Esophagus (tissue), 2 donors: ENCODE measurements around the gene SMPD1. TPM values are rescaled to one million over a fixed set of nuclear protein-coding genes. Genes with fewer than 3 reads are reported as not detected.

ENCODE experiments used
- H3K27ac ChIP-seq, 2 donors: one replicate each; pipeline ENCODE4 v1.5.1; 2013; ENCODE audit warnings: low read depth in 2 of 2, mild to moderate bottlenecking in 2 of 2, inconsistent platforms in 1 of 2, low read length in 1 of 2, moderate library complexity in 1 of 2
- H3K27me3 ChIP-seq, 2 donors: one replicate each; pipeline ENCODE4 v1.6.1; 2013; ENCODE audit warnings: low read length in 2 of 2, control low read depth in 1 of 2, mild to moderate bottlenecking in 1 of 2; ENCODE audit not compliant: insufficient read depth in 2 of 2, control insufficient read depth in 1 of 2
- H3K36me3 ChIP-seq, 2 donors: one replicate each; pipeline ENCODE4 v1.6.1; 2013; ENCODE audit warnings: low read length in 1 of 2; ENCODE audit not compliant: control insufficient read depth in 2 of 2, insufficient read depth in 2 of 2
- H3K4me1 ChIP-seq, 2 donors: one replicate each; pipeline ENCODE4 v1.6.1; 2013; ENCODE audit warnings: low read length in 1 of 2; ENCODE audit not compliant: control insufficient read depth in 2 of 2, insufficient read depth in 2 of 2
- H3K4me3 ChIP-seq, 2 donors: one replicate each; pipeline ENCODE4 v1.5.1; 2013; ENCODE audit warnings: low read length in 2 of 2, mild to moderate bottlenecking in 2 of 2, low read depth in 1 of 2, moderate library complexity in 1 of 2
- H3K9me3 ChIP-seq, 2 donors: one replicate each; pipeline ENCODE4 v1.6.1; 2013; ENCODE audit warnings: mild to moderate bottlenecking in 2 of 2, low read depth in 1 of 2, low read length in 1 of 2, moderate library complexity in 1 of 2; ENCODE audit not compliant: control insufficient read depth in 2 of 2, insufficient read depth in 1 of 2
- WGBS, 2 donors: extraction: QIAGEN DNeasy Blood & Tissue Kit; methylation state at CpG; one replicate each; pipeline ENCODE4 v1.1.7; 2013; 5-methylcytosine and 5-hydroxymethylcytosine counted together
- polyA plus RNA-seq, 2 donors: library from polyadenylated mRNA; stranded (reverse); fragments of 200-250 nt; gene quantifications; one replicate each; pipeline ENCODE4 v1.2.3, GENCODE V29; 2013
- donor health status: healthy with polysubstance abuse.
- donor health status: Bipolar disorder and iron deficiency.

SMPD1 gene
- polyA plus RNA-seq, 2 donors: 16.0 to 18.9 TPM

GRCh38 chr11:6360183-6360582 is 30.1 kb upstream of the SMPD1 start:
- Histone ChIP-seq H3K36me3 (no peaks in the 10 kb centered on the region), H3K4me3 (no peak overlapping the region), H3K27ac (no peak overlapping the region), H3K4me1 (peaks cover 0 to 2% of the 10 kb centered on the region in 2 donors), H3K27me3 (no peaks in the 10 kb centered on the region), H3K9me3 (no peaks in the 10 kb centered on the region)
- WGBS, 2 donors: 58 to 70% methylated on average over 3 of the region's 3 CpGs

DNA sequence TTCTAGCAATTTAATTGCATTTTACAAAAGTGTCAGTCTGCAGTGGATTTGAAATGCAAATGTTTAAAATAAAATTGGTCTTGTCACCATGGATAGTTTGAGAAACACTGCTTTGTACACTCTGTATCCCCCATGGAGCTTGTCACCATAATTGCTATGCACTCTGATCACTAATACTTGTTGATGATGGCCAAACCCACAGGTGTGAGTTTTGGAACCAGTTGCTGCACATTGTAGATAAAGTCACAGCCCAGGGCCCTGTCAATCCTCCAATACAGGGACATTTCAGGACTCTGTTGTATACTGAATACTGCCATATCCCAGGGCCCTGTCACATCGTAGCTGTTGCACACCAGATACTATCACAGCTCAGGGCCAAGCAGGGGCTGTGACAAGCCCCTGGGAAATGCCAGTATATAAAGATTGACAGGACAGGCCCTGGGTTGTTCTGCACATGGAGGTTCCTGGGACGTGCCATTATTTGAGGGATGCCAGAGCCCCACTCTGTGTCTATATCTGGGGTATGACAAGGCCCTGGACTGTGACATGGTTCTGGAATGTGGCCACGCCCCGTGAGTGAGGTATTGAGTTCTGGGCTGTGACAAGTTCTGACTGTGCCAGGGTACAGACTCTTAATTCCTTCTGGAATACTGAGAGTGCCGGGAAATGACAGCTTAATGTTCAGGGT is 27.9 kb upstream of the SMPD1 start:
- Histone ChIP-seq H3K36me3 (no peaks in the 10 kb centered on the region), H3K27me3 (no peaks in the 10 kb centered on the region), H3K9me3 (no peaks in the 10 kb centered on the region), H3K27ac (no peak overlapping the region), H3K4me3 (no peak overlapping the region), H3K4me1 (peaks cover 0 to under 1% of the 10 kb centered on the region in 2 donors)
- 68 to 69% methylated on average over 5 of the region's 5 CpGs for WGBS, 2 donors

DNA sequence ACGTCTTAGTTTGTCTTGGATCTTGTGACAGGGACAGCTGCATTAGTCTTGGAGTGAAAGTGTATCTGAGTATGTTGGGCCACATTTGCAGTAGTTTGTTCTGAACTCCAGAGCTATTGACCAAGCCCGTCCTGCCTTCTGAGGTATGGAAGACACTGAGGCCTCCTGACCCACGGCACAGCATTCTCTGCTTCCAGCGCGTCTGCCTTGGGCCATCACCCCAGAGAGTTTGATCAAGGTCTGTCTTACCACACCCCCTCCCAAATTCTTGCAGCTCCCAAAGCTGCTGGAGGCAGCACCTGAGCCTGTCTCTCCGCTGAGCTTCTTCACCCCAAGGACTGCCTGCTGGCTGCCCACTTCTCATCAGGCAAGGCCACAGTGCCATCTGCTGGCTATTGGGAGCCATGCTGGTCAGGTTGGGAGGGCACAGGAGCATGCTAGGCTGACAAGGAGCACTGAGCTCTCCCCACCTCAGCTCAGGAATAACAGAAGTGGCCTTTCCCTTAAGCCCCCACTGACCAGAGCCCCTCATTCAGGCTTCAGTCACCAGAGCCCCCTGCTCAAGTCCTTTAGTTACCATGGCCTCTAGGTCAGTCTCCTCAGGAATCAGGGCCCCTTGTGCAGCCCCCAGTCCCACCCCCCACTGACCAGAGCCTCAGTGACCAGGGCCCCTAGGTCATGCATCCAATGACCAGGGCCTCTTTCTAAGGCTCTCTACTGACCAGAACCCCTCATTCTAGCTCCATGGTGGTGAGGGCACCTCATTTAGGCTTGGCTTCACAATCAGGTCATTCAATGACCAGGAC is 27.2 kb upstream of the SMPD1 start:
- no peak overlapping the region for H3K4me3 ChIP-seq
- no peak overlapping the region for H3K27ac ChIP-seq
- 61 to 62% methylated on average over 6 of the region's 6 CpGs for WGBS, 2 donors
- H3K9me3 ChIP-seq: no peaks in the 10 kb centered on the region
- H3K27me3 ChIP-seq: no peaks in the 10 kb centered on the region
- no peaks in the 10 kb centered on the region for H3K36me3 ChIP-seq
- no peaks in the 10 kb centered on the region for H3K4me1 ChIP-seq

DNA sequence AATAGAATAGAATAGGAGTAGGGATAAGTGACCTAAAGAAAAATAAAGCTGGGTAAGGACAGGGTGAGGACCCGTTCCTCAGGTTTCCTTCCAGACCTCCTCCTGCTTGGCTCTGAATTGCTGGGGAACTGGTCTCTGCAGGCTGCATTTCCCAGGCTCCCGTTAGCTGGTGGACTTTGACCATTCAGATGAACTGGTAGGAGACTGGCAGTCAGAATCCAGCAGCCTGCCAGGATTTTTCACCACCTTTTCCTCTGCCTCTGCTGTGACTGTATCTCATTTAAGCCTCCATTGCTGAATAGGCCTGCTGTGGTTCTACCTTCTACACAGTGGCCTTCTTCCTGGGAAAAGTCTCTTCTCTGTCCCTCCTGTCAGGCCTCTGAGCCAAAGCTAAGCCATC is 24.6 kb upstream of the SMPD1 start:
- Histone ChIP-seq H3K4me1 (no peaks in the 10 kb centered on the region), H3K4me3 (no peak overlapping the region), H3K27ac (no peak overlapping the region), H3K36me3 (no peaks in the 10 kb centered on the region), H3K9me3 (no peaks in the 10 kb centered on the region), H3K27me3 (no peaks in the 10 kb centered on the region)
- 47 to 54% methylated on average over 2 of the region's 2 CpGs for WGBS, 2 donors

DNA sequence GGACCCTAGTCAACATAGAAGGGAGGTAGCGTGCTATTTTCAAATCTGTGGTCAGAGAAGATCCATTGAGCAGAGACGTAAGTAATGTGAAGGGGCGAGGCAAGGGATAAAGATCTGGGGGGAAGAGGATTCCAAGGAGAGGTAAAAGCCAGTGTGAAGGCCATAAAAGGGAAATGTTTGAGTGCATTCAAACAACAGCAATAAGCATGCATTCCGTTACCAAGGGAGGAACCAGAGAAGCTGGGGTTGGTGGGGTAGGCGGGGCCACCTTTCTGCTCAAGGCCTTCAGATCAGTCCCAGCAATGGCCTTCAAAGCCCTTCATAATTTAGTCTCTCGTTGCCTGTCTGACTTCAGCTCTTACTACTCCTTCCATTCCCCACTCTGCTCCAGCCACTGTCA is 18.4 kb upstream of the SMPD1 start:
- Histone ChIP-seq H3K27me3 (no peaks in the 10 kb centered on the region), H3K36me3 (no peaks in the 10 kb centered on the region), H3K27ac (no peak overlapping the region), H3K9me3 (no peaks in the 10 kb centered on the region), H3K4me3 (no peak overlapping the region), H3K4me1 (no peaks in the 10 kb centered on the region)
- 83 to 85% methylated on average over 6 of the region's 6 CpGs for WGBS, 2 donors

- Histone ChIP-seq H3K4me3 (no peak overlapping the region), H3K36me3 (no peaks in the 10 kb centered on the region), H3K4me1 (no peaks in the 10 kb centered on the region), H3K27me3 (no peaks in the 10 kb centered on the region), H3K9me3 (no peaks in the 10 kb centered on the region), H3K27ac (no peak overlapping the region)
- 34 to 35% methylated on average over 4 of the region's 4 CpGs for WGBS, 2 donors
Measured at GRCh38 chr11:6377902-6378639, 12.2 kb upstream of the SMPD1 start.

GRCh38 chr11:6378640-6378989 is 11.7 kb upstream of the SMPD1 start:
- 62 to 67% methylated on average over 5 of the region's 5 CpGs for WGBS, 2 donors
- H3K4me3 ChIP-seq: no peak overlapping the region
- no peaks in the 10 kb centered on the region for H3K4me1 ChIP-seq
- no peak overlapping the region for H3K27ac ChIP-seq
- H3K36me3 ChIP-seq: no peaks in the 10 kb centered on the region
- no peaks in the 10 kb centered on the region for H3K27me3 ChIP-seq
- no peaks in the 10 kb centered on the region for H3K9me3 ChIP-seq

DNA sequence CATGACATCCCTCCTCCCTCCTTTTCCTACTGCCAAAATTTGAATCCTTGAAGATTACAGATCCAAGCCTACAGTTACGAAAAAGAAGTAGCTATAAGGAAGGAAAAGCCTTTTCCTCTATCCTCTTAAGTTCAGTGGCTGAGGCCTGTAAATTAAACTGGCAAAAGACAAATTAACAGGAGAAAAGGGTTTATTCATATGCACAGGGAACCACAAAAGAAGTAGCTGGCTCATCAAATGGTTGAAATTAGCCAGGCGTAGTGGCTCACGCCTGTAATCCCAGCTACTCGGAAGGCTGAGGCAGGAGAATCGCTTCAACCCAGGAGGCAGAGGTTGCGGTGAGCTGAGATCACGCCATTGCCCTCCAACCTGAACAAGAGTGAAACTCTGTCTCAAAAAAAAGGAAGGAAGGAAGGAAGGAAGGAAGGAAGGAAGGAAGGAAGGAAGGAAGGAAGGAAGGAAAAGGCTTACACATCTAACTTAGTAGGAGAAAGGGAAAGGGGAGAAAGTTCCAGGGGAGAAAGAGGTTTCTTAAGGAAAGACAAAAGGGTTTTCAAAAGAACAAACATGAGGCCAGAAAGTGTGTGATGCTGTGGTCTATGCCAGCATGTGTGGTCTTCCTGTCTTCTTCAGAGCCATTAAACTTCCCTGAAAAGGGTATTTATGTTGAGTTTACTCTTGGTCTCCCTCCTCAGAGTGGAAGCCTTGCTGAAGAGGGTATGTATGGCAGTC is 5.1 kb upstream of the SMPD1 start:
- no peaks in the 10 kb centered on the region for H3K27me3 ChIP-seq
- no peaks in the 10 kb centered on the region for H3K4me1 ChIP-seq
- no peak overlapping the region for H3K27ac ChIP-seq
- WGBS, 2 donors: 91 to 94% methylated on average over 7 of the region's 7 CpGs
- H3K9me3 ChIP-seq: no peaks in the 10 kb centered on the region
- no peaks in the 10 kb centered on the region for H3K36me3 ChIP-seq
- H3K4me3 ChIP-seq: no peak overlapping the region

GRCh38 chr11:6387811-6388599 is 2.3 kb upstream of the SMPD1 start:
- no peaks in the 10 kb centered on the region for H3K27me3 ChIP-seq
- H3K36me3 ChIP-seq: peaks cover 0 to 4% of the 10 kb centered on the region in 2 donors
- peaks cover 0 to 8% of the 10 kb centered on the region in 2 donors for H3K4me1 ChIP-seq
- no peak overlapping the region for H3K4me3 ChIP-seq
- H3K27ac ChIP-seq: no peak overlapping the region
- H3K9me3 ChIP-seq: no peaks in the 10 kb centered on the region
- 63 to 68% methylated on average over 12 of the region's 12 CpGs for WGBS, 2 donors
